SK-N-SH (cell line): Measurements from ENCODE around the gene PNPLA5.

Experiments used
- CTCF ChIP-seq: fragments of 200-600 bp; sonication (generic); IDR thresholded peaks from 2 replicates; pipeline ENCODE4 v1.6.1; 2017; ENCODE audit warnings: antibody characterized with exemption, mild to moderate bottlenecking, moderate library complexity
- EZH2phosphoT487 ChIP-seq: fragments of 200-600 bp; sonication (generic); IDR thresholded peaks from 2 replicates; pipeline ENCODE4 v1.6.1; 2017; ENCODE audit warnings: low read depth, mixed run types, mild to moderate bottlenecking, antibody characterized with exemption, moderate library complexity, borderline replicate concordance
- FOXM1 ChIP-seq: IDR thresholded peaks from 2 replicates; pipeline ENCODE4 v1.4.0; 2012; ENCODE audit warnings: low read depth, mild to moderate bottlenecking
- GATA2 ChIP-seq: sonication (generic); formaldehyde crosslinking; IDR thresholded peaks from 2 replicates; pipeline ENCODE4 v1.5.0; 2020; ENCODE audit warnings: mild to moderate bottlenecking, missing genetic modification reagents
- JUND ChIP-seq: IDR thresholded peaks from 2 replicates; pipeline ENCODE4 v1.4.0; 2012
- RCOR1 ChIP-seq: fragments of 150-350 bp; IDR thresholded peaks from 2 replicates; pipeline ENCODE4 v1.6.1; 2017; ENCODE audit warnings: antibody characterized with exemption, low read length
- SMC3 ChIP-seq: IDR thresholded peaks from 2 replicates; pipeline ENCODE4 v1.6.1; 2012; ENCODE audit warnings: low read depth, low read length, improper control_type of control experiment

- TF ChIP-seq GATA2 (no peak), EZH2phosphoT487 (no peak), FOXM1 (no peak), SMC3 (no peak), CTCF (no peak), RCOR1 (no peak), JUND (no peak)
Measured at GRCh38 chr22:43838571-43839307, 53.1 kb downstream of the PNPLA5 start.
